ENCODE results near the gene STIMATE.

STIMATE gene

GRCh38 chr3:52787672-52788625, 109.4 kb downstream of the STIMATE start:
- H3K27me3 ChIP-seq = no peaks in the 10 kb centered on the region
- H3K36me3 ChIP-seq = no peaks in the 10 kb centered on the region
- no peak for TF ChIP-seq CTCF (IDR thresholded peaks at IDR 0.05; ENCODE audit: low read depth, low read length)
- DNase-seq = no peak
- no peak overlapping the region for H3K4me3 ChIP-seq (ENCODE audit: low read depth, low read length)
- H3K9me3 ChIP-seq = no peaks in the 10 kb centered on the region
- no peaks in the 10 kb centered on the region for H3K4me1 ChIP-seq

GRCh38 chr3:52787246-52787645, 110.1 kb downstream of the STIMATE start:
- Histone ChIP-seq H3K27me3 (no peaks in the 10 kb centered on the region), H3K9me3 (no peaks in the 10 kb centered on the region), H3K4me3 (ENCODE audit: low read depth, low read length) (no peak overlapping the region), H3K4me1 (no peaks in the 10 kb centered on the region), H3K36me3 (no peaks in the 10 kb centered on the region)
- no peak for TF ChIP-seq CTCF (IDR thresholded peaks at IDR 0.05; ENCODE audit: low read depth, low read length)
- DNase-seq = no peak

Data from BE2C (cell line).